ENCODE results near the gene DYSF.
"Not testable (repeated sequence)": the region's sequence is repeated elsewhere in the genome, so short reads cannot be mapped to it uniquely, and the experiment has no call there.

DYSF gene

DNA sequence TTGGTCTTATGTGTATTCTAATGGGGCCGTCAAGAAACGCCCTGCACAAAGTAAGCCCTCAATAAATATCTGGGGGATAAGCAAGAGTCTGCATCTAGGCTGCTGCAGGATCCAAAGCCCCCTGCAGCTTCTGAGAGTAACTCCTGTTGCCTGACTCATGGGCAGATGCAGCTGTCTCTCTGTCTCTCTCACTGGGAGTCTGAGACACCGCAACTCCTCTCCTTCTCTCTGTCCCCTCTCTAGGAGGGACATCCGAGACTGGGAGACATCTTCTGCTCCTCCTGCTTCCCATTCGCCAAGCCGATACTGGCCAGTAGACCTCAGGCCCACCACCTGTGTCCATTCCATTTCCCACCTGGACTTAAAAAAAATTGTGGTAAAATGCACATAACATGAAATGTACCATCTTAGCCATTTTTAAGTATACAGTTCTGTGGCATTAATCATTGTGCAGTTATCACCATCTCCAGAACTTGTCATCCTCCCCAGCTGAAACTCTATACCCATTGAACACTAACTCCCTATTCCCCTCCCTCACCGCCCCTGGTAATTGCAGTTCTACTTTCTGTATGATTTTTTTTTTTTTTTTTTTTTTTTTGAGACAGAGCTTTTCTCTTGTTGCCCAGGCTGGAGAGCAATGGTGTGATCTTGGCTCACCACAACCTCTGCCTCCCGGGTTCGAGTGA lies 20.1 kb downstream of the DYSF start:
- no peak for ATAC-seq (ENCODE audit: low read depth)
- H3K27me3 Mint-ChIP-seq, result peaks cover 6% of the 10 kb centered on the region

DNA sequence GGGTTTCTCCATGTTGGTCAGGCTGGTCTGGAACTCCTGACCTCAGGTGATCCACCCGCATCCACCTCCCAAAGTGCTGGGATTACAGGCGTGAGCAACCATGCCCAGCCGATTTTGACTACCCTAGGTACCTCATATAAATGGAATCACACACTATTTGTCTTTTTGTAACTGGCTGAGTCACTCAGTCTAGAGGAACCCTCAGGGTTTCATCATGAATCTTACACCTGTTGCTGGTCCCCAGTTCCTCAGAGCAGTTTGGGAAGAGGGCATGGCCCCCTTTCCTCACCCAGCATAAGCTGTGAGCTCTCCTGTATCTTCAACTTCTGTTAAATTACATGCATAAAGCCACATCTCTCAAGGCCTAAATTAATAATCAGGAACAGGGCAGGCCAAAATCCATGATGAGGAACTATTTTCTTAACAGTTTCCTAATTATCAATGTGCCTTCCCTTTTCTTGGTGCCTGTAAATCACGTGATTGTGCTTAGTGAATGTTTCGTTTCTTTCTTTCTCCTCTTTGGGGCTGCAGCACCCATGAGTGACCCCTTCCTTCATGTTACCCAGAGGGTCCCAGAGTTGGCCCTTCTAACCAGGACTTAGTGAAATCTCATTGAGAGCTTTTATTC lies 20.9 kb downstream of the DYSF start:
- Mint-ChIP-seq H3K27ac (no peak overlapping the region), H3K4me1 (peaks cover 3% of the 10 kb centered on the region), H3K9me3 (no peaks in the 10 kb centered on the region), H3K27me3 (peaks cover 7% of the 10 kb centered on the region), H3K36me3 (no peaks in the 10 kb centered on the region), H3K4me3 (no peak overlapping the region)
- DNase-seq (ENCODE audit: low spot score in 2 of 2), result no peak
- no peak for ATAC-seq (ENCODE audit: low read depth)

More for the DNA sequence above, 20.1 kb downstream of the DYSF start:
- Mint-ChIP-seq H3K4me3 (no peak overlapping the region), H3K9me3 (no peaks in the 10 kb centered on the region), H3K36me3 (no peaks in the 10 kb centered on the region), H3K27ac (no peak overlapping the region), H3K4me1 (peaks cover 3% of the 10 kb centered on the region)
- no peak for DNase-seq (ENCODE audit: low spot score in 2 of 2)

DNA sequence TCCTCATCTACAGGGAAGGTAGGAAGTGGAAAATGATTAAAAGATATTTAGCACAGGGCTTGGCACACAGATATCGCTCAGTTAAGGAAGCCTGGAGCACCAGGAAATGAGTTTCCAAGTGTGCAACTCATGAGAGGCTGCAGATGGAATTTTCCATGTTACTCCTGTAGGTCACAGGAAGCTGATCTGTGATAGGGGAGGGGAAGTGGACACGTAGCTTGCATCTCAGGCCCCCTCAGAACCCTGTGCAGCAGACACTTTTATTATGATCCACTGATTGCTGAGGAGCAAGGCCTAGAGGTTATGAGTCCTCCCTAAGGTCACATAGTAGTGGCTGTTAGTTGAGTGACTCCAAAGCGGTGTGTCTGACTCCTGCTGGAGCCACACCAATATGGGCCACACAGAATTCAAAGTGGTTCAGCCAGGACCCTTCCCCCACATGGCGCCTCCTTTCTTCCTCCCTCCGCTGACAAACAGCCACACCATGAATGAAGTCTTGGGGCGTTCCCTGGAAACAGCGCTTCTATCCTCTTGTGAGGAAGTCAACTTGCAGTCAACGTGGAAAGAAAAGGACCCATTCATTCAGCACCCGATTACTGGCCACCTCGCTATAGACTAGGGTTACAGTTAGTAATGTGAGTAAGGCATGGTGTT lies 21.5 kb downstream of the DYSF start:
- Mint-ChIP-seq H3K27ac (no peak overlapping the region), H3K36me3 (no peaks in the 10 kb centered on the region), H3K4me3 (no peak overlapping the region), H3K27me3 (peaks cover 8% of the 10 kb centered on the region), H3K9me3 (no peaks in the 10 kb centered on the region), H3K4me1 (peaks cover 3% of the 10 kb centered on the region)
- ATAC-seq (ENCODE audit: low read depth), result no peak
- DNase-seq (ENCODE audit: low spot score in 2 of 2), result no peak

DNA sequence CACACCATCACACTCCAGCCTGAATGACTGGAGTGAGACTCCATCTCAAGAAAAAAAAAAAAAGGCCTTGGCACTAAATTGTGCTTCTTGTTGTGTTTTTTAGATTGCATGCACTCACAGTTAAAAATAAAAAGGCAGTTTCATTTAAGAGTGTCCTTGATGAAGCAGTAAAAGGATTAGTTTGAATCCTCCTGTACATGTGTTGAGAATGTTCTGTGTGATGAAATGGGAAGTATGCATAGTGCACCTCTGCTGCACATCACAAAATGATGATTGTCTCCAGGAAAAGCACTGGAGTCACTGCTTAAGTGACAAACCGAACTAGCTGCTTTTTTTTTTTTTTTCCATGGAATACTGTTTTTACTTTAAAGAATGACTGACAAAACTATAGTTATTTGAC lies 23.1 kb downstream of the DYSF start:
- Mint-ChIP-seq H3K4me1 (peaks cover 3% of the 10 kb centered on the region), H3K4me3 (no peak overlapping the region), H3K27ac (no peak overlapping the region), H3K9me3 (no peaks in the 10 kb centered on the region), H3K36me3 (no peaks in the 10 kb centered on the region), H3K27me3 (peaks cover 9% of the 10 kb centered on the region)
- DNase-seq (ENCODE audit: low spot score in 2 of 2), result no peak
- no peak for ATAC-seq (ENCODE audit: low read depth)

DNA sequence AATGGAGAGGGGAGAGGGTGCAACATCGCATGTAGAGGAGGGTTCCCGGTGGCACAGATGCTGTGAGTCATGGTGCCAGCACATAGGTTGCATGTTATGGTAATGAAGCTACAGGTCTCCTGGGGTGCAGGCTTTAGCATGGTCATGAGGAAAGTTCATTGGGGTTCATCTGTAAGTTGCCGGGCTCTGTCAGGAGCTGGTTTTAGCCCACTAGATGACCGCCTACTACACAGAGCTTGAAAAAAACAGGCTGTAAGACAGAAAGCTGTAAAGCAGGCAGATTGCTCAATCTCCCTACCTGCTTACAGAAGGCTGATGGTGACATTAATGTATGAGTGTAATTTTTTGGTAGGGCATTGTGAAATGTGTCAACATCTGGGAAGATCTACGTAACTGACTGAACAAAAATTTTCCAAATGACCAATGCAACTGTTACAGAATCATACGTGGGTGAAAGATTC lies 23.9 kb downstream of the DYSF start:
- Mint-ChIP-seq H3K4me1 (peaks cover 3% of the 10 kb centered on the region), H3K9me3 (no peaks in the 10 kb centered on the region), H3K36me3 (no peaks in the 10 kb centered on the region), H3K27ac (no peak overlapping the region), H3K27me3 (peaks cover 12% of the 10 kb centered on the region), H3K4me3 (no peak overlapping the region)
- ATAC-seq (ENCODE audit: low read depth) (no peak), DNase-seq (ENCODE audit: low spot score in 2 of 2) (no peak)

DNA sequence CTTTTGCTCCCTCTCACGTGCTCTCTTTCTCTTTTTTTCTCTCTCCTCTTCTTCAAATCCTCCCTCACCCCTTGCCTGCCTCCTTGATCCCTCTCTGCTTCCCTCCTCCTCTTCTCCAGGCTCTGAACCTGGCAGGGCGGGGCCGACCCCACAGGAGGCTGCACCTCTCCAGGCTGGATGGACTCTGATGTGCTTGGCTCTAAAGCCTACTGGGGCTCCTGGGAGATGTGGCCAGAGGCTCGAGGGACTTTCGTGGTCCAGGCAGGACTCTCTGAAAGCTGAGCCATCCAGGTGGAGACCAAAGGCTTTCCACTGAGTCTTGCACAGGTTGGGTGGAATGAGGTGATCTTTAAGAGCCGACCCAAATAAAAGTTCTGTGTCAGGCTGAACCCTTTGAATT lies 25.4 kb downstream of the DYSF start:
- no peaks in the 10 kb centered on the region for H3K9me3 Mint-ChIP-seq
- no peak overlapping the region for H3K27ac Mint-ChIP-seq
- H3K27me3 Mint-ChIP-seq, result peaks cover 10% of the 10 kb centered on the region

DNA sequence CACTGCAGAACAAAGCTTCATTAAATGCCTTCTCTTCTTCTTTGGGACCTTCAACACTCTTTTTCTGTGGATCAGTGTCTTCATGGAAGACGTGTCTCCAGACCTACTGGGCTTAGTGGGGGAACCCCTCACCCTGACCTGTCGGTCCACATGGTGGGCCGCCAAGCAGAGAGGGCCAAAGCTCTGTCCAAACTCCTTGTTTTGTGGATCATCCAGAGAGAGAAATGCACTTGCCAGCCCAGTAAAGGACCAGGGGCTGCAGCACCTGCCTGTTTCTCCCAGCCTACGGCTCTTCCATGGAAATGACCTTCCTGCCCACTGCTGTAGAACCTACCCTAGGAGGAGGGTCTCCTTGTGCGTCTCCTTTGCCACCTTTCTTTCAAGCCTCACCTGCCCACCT lies 25.9 kb downstream of the DYSF start:
- no peak overlapping the region for H3K27ac Mint-ChIP-seq
- peaks cover 10% of the 10 kb centered on the region for H3K27me3 Mint-ChIP-seq
- no peaks in the 10 kb centered on the region for H3K9me3 Mint-ChIP-seq
- H3K4me1 Mint-ChIP-seq, result peaks cover 3% of the 10 kb centered on the region
- ATAC-seq (ENCODE audit: low read depth) (no peak), DNase-seq (ENCODE audit: low spot score in 2 of 2) (no peak)
- H3K4me3 Mint-ChIP-seq, result no peak overlapping the region
- no peaks in the 10 kb centered on the region for H3K36me3 Mint-ChIP-seq

More for the DNA sequence above, 25.4 kb downstream of the DYSF start:
- Mint-ChIP-seq H3K4me3 (no peak overlapping the region), H3K4me1 (peaks cover 3% of the 10 kb centered on the region), H3K36me3 (no peaks in the 10 kb centered on the region)
- DNase-seq (ENCODE audit: low spot score in 2 of 2) (no peak), ATAC-seq (ENCODE audit: low read depth) (no peak)

DNA sequence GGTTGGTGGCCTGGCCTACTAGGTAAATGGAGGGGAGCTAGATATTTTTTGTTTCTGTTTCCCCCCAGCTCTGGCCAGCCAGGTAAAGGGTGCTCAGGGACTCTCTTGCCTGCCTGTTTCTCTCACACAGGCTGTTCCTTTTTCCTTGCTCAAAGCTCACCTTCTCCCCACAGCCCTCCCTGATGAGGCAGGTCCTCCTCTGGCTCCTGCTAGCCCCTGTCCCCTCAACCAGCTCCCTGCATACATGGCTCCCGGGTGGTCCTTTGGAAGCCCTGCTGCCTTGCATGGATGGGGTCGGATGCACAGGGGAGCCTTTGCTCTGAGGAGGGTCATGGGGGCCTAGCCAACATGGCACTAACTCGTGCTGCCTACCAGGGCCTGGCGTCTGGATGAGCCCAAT lies 27.8 kb downstream of the DYSF start:
- Mint-ChIP-seq H3K27me3 (peaks cover 10% of the 10 kb centered on the region), H3K4me1 (no peaks in the 10 kb centered on the region)
- ATAC-seq (ENCODE audit: low read depth), result no peak

DNA sequence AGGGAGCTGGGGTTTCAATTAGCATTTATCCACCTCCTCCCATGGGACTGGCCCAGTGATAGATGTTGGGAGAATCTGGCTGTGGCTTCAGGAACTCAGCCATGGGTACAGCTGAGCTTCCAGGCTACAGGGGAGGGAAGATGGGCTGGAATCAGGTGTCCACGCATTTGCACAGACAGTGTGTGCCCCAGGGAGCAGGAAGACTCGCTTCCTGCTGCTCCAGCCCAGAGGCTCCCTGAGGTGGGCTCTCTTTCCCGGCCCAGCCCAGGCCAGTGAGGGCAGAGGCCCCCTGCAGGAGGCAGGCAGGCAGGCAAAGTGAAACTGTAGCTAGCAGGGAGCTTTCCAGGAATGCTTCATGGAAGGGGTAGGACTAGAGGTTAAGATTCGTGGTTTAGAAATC lies 28.7 kb downstream of the DYSF start:
- Mint-ChIP-seq H3K27me3 (peaks cover 13% of the 10 kb centered on the region), H3K36me3 (no peaks in the 10 kb centered on the region)

More for the DNA sequence above, 27.8 kb downstream of the DYSF start:
- Mint-ChIP-seq H3K9me3 (no peaks in the 10 kb centered on the region), H3K4me3 (no peak overlapping the region), H3K36me3 (no peaks in the 10 kb centered on the region), H3K27ac (no peak overlapping the region)
- DNase-seq (ENCODE audit: low spot score in 2 of 2), result no peak

DNA sequence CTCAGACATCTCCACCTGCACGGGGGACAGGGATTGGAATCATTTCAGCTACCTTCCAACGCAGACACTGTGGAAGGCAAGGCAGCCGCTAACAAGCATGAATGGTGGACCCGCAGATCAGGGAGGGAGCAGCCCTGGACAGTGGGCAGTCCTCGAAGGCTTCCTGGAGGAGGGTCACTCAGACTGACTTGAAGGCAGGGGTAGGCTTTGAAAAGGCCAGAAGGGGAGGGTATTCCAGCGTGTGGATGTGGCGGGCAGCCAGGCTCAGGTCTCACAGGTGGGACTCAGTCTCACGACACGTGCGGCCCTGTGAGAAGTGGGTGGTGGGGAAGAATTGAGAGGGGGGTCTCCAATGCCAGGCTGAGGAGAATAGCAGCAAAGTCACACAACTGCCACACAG lies 29.9 kb downstream of the DYSF start:
- Mint-ChIP-seq H3K4me3 (no peak overlapping the region), H3K4me1 (no peaks in the 10 kb centered on the region), H3K9me3 (no peaks in the 10 kb centered on the region), H3K27ac (no peak overlapping the region), H3K36me3 (no peaks in the 10 kb centered on the region), H3K27me3 (peaks cover 13% of the 10 kb centered on the region)
- ATAC-seq (ENCODE audit: low read depth), result no peak
- no peak for DNase-seq (ENCODE audit: low spot score in 2 of 2)

More for the DNA sequence above, 28.7 kb downstream of the DYSF start:
- Mint-ChIP-seq H3K9me3 (no peaks in the 10 kb centered on the region), H3K4me3 (no peak overlapping the region), H3K27ac (no peak overlapping the region), H3K4me1 (no peaks in the 10 kb centered on the region)
- no peak for DNase-seq (ENCODE audit: low spot score in 2 of 2)
- no peak for ATAC-seq (ENCODE audit: low read depth)

DNA sequence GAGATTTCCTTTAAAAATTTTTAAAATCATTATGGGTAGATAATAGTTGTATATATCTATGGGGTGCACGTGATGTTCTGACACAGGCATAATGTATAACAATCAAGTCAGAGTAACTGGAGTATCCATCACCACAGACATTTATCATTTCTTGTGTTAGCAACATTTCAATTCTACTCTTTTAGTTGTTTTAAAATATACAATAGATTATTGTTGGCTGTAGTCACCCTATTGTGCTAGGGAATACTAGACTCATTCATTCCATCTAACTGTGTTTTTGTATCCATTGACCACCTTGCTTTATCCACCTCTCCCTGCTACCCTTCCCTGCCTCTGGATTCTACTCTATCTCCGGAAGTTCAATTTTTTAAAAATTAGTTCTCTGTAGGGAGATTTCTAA lies 31.0 kb downstream of the DYSF start:
- Mint-ChIP-seq H3K9me3 (no peaks in the 10 kb centered on the region), H3K4me3 (no peak overlapping the region), H3K36me3 (no peaks in the 10 kb centered on the region), H3K27ac (no peak overlapping the region), H3K27me3 (peaks cover 17% of the 10 kb centered on the region), H3K4me1 (no peaks in the 10 kb centered on the region)
- DNase-seq (ENCODE audit: low spot score in 2 of 2) (no peak), ATAC-seq (ENCODE audit: low read depth) (no peak)

DNA sequence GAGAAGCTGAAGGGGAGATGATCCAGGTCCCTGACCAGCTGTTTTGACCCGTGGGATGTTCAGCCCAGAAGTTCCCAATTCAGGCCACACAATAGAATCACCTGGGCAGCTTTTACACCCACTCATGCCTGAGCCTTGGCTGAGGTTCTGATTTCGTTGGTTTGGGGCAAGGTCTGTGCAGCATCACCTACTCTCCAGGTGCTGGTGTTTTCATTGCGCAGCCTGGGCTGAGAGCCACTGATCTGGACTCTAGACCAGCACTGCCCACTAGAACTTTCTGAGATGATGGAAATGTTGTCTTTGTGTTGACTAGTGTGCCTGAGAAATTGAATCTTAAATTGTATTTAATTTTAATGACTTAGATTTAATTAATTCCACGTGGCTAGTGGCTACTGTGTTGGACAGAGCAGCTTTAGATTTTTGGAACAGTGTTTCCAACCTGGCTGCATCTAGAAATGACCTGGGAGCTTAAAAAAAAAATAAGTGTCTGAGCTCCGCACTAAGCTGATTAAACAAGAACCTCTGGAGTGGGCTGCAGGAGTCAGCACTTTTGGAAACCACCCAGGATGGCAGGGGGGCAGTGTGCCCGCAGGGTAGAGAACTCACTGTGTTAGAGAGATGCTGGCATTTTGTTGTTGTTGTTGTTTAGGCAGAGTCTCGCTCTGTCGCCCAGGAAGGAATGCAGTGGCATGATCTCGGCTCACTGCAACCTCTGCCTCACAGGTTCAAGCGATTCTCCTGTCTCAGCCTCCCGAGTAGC lies 33.7 kb downstream of the DYSF start:
- Mint-ChIP-seq H3K4me3 (no peak overlapping the region), H3K27me3 (peaks cover 9% of the 10 kb centered on the region), H3K36me3 (no peaks in the 10 kb centered on the region), H3K27ac (no peak overlapping the region), H3K9me3 (no peaks in the 10 kb centered on the region), H3K4me1 (no peaks in the 10 kb centered on the region)
- no peak for ATAC-seq (ENCODE audit: low read depth)
- DNase-seq (ENCODE audit: low spot score in 2 of 2), result no peak

DNA sequence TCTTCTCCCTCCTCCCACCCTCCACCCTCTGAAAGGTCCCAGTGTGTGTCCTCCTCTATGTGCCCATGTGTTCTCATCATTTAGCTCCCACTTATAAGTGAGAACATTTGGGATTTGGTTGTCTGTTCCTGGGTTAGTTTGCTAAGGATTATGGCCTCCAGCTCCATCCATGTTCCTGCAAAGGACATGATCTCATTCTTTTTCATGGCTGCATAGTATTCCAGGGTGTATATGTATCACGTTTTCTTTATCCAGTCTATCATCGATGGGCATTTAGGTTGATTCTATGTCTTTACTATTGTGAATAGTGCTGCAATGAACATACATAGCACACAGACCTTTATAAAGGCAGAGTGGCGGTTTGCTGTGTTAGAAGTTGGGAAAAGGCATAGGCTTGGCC lies 38.2 kb downstream of the DYSF start:
- H3K36me3 Mint-ChIP-seq; H3K4me3 Mint-ChIP-seq; H3K27me3 Mint-ChIP-seq; H3K27ac Mint-ChIP-seq; H3K4me1 Mint-ChIP-seq; DNase-seq (ENCODE audit: low spot score in 2 of 2); H3K9me3 Mint-ChIP-seq; ATAC-seq (ENCODE audit: low read depth): not testable (repeated sequence)

DNA sequence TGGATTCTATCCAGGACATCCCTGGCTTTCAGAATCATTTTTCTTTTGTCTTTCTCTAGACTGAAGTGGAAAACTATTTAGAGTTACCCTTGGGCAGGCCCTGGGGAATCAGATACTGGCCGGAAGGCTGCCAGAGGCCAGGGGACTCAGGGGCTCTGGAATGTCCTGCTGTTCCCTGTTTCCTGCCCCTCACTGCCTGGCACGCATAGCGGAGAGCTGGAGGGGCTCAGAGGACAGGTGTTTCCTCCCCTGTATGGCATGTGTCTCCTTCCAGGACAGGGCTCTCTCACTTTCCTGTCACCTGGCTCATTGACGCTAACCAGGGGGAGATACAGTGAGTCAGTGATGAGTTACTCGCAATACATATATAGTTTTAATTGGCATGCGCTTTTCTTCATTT lies 38.8 kb downstream of the DYSF start:
- DNase-seq (ENCODE audit: low spot score in 2 of 2) (no peak), ATAC-seq (ENCODE audit: low read depth) (no peak)
- Mint-ChIP-seq H3K27ac (no peak overlapping the region), H3K9me3 (no peaks in the 10 kb centered on the region), H3K36me3 (no peaks in the 10 kb centered on the region), H3K4me1 (no peaks in the 10 kb centered on the region), H3K4me3 (no peak overlapping the region), H3K27me3 (peaks cover 10% of the 10 kb centered on the region)

Measured in memory B cell (primary cell).